Prostate gland (tissue), 2 donors: ENCODE data around the gene RPS15. TPM values are rescaled to one million over a fixed set of nuclear protein-coding genes. Genes with fewer than 3 reads are reported as not detected.

ENCODE experiments used
- DNase-seq: peaks from one replicate; pipeline ENCODE4 v3.0.0-alpha.2; 2019; ENCODE audit warnings: low spot score
- H3K27ac ChIP-seq, 2 donors: fragments of 200-600 bp; sonication (generic); 2 replicates each; pipeline ENCODE4 v1.5.1; 2017 to 2019
- H3K27me3 ChIP-seq: fragments of 200-600 bp; sonication (generic); replicated peaks from 2 replicates; pipeline ENCODE4 v1.5.1; 2019; ENCODE audit not compliant: insufficient read depth
- H3K36me3 ChIP-seq, 2 donors: fragments of 200-600 bp; sonication (generic); 1 replicate in 1 of 2; 2 replicates in 1 of 2; pipeline versions ENCODE4 v1.5.1 to v1.8.1; 2017 to 2019
- H3K4me1 ChIP-seq: fragments of 200-600 bp; sonication (generic); replicated peaks from 2 replicates; pipeline ENCODE4 v1.5.1; 2019
- H3K4me3 ChIP-seq, 2 donors: fragments of 200-600 bp; sonication (generic); 2 replicates each; pipeline ENCODE4 v1.5.1; 2017 to 2019
- H3K9me3 ChIP-seq: fragments of 200-600 bp; sonication (generic); 2 replicates; pipeline ENCODE4 v1.5.1; 2017
- POLR2A ChIP-seq: fragments of 450-650 bp; IDR thresholded peaks from one replicate; pipeline ENCODE4 v1.6.1; 2016; ENCODE audit warnings: antibody characterized with exemption, mild to moderate bottlenecking
- POLR2AphosphoS5 ChIP-seq: sonication (generic); formaldehyde crosslinking; IDR thresholded peaks from one replicate; pipeline ENCODE4 v1.6.1; 2017; ENCODE audit warnings: antibody characterized with exemption
- WGBS: methylation state at CpG from one replicate; pipeline ENCODE4 v1.1.5; 2018; 5-methylcytosine and 5-hydroxymethylcytosine counted together
- intact Hi-C: fragments of 100-400 bp; cut with DNase I; formaldehyde crosslinking; loops from one replicate; pipeline ENCODE4 v1.14.2; 2022
- total RNA-seq, 2 donors: library from RNA; depleted of rRNA; stranded (reverse); fragments of >200 nt; gene quantifications; one replicate each; pipeline ENCODE4 v1.1.0, GENCODE V29; 2016
- TF ChIP-seq, protein P1 (sequence below), 4 experiments: fragments of 200-600 bp in 2 of 4; fragments of 450-650 bp in 2 of 4; sonication (generic) in 2 of 4; IDR thresholded peaks; 1 replicate in 3 of 4; 2 replicates in 1 of 4; pipeline ENCODE4 v1.5.1; 2016 to 2019; ENCODE audit warnings: antibody characterized with exemption in 4 of 4, mild to moderate bottlenecking in 2 of 4, moderate library complexity in 2 of 4

Gene RPS15
- total RNA-seq, 2 donors from 2014 or later, result 3,102 to 5,853 TPM

DNA sequence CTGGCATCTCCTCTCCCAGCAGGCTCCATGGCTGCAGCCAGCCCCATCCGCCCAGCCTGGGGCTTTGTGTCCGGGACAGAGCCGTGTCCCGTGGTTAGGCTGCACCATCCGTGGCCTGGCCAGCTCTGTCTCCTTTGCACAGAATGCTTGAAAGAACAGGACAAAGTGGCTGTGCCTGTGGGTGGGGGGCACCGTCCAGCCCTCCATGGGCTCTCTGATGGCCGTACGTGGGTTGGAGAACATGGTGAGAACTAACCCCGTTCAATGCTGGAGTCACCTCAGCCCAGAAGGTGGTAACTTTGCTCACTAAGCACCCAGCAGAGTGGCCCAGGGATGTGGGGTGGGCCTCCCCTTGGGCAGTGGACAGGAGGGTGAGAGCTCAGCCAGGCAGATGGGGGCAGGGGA lies 2.8 kb downstream of the RPS15 start:
- TF ChIP-seq POLR2AphosphoS5 (no peak), POLR2A (no peak)
- TF ChIP-seq, protein P1, sequence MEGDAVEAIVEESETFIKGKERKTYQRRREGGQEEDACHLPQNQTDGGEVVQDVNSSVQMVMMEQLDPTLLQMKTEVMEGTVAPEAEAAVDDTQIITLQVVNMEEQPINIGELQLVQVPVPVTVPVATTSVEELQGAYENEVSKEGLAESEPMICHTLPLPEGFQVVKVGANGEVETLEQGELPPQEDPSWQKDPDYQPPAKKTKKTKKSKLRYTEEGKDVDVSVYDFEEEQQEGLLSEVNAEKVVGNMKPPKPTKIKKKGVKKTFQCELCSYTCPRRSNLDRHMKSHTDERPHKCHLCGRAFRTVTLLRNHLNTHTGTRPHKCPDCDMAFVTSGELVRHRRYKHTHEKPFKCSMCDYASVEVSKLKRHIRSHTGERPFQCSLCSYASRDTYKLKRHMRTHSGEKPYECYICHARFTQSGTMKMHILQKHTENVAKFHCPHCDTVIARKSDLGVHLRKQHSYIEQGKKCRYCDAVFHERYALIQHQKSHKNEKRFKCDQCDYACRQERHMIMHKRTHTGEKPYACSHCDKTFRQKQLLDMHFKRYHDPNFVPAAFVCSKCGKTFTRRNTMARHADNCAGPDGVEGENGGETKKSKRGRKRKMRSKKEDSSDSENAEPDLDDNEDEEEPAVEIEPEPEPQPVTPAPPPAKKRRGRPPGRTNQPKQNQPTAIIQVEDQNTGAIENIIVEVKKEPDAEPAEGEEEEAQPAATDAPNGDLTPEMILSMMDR (IDR thresholded peaks at IDR 0.05), result no peak
- WGBS, result 93% methylated on average over 9 of the region's 9 CpGs
- Histone ChIP-seq H3K4me3 (no peak overlapping the region), H3K36me3 (peaks cover 4 to 13% of the 10 kb centered on the region in 2 donors), H3K4me1 (peaks cover 19% of the 10 kb centered on the region), H3K9me3 (no peaks in the 10 kb centered on the region), H3K27me3 (peaks cover 3% of the 10 kb centered on the region), H3K27ac (no peak overlapping the region)
- intact Hi-C loops, result no loop called here
- no peak for DNase-seq

DNA sequence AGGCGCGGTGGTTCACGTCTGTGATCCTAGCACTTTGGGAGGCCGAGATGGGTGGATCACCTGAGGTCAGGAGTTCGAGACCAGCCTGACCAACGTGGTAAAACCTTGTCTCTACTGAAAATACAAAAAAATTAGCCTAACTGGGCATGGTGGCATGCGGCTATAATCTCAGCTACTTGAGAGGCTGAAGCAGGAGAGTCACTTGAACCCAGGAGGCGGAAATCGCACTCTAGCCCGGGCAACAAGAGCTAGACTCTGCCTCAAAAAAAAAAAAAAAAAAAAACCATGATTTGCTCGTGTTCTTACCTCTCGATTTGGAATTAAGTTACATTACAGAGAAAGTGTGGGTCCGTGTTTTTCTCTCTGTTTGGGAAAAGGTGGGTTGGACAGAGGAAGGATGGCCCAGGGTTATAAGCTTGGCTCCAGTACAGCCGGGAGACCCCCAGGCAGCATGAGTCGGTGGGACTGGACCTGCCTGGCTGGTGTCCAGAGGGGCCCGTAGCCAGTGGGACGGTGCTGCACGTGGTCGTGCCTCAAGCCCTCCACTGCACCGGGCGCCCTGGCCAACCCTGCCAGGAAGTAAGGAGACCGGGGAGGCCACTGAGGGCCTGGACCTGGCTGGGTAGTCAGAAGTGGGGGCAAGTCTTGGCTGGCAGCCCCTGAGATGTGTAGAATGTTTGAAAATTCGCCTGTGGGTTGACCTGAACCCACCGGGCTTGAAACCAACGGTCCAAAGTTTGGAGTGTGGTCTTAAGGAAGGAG lies 3.7 kb downstream of the RPS15 start:
- Histone ChIP-seq H3K27me3 (peaks cover 11% of the 10 kb centered on the region), H3K9me3 (no peaks in the 10 kb centered on the region), H3K4me3 (no peak overlapping the region), H3K27ac (no peak overlapping the region), H3K36me3 (peaks cover 4 to 13% of the 10 kb centered on the region in 2 donors), H3K4me1 (peaks cover 19% of the 10 kb centered on the region)
- DNase-seq, result no peak
- 80% methylated on average over 25 of the region's 25 CpGs for WGBS
- intact Hi-C loops, result no loop called here
- TF ChIP-seq POLR2A, result no peak
- TF ChIP-seq, protein P1 (IDR thresholded peaks at IDR 0.05), result no peak
- no peak for TF ChIP-seq POLR2AphosphoS5

DNA sequence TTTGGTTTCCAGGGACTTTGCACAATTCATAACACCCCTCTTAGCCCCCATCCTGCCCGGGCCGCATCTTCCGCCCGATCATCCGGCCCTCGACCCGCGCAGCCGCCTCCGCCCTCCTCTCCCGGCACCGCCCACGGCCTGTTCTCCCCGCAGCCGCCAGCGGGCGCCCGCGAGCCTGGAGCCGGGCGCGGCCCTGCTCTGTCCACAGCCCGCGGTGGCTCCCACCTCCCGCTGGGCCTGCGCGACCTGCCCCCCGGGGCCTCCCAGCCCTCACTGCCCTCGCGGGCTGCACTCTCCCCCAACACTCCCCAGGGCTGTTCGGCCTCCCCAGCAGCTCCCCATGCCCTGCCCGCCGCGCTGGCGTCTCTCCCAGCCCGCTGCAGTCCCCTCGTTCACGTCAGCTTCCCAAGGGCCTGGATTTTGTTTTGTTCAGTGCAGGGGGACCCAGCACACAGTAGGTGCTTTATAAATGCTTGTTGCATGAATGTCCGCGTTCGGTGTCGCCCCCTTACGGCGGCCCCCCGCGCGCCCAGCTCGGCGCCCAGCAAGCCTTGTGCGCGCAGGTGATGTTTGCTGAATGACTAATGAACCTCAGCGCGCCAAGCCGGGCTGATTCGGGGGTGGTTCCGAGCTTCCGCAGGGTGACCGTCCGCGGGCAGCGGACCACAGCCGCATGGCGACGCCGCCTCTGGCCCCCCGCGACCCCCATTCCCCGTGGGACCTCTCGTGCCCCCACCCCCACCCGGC lies 7.2 kb downstream of the RPS15 start:
- DNase-seq, result peak; percentile 37
- Histone ChIP-seq H3K4me3 (peak overlapping the region; percentile 6 to 33), H3K36me3 (peaks cover 4 to 8% of the 10 kb centered on the region in 2 donors), H3K27me3 (peaks cover 31% of the 10 kb centered on the region), H3K4me1 (peaks cover 6% of the 10 kb centered on the region), H3K9me3 (no peaks in the 10 kb centered on the region), H3K27ac (no peak overlapping the region)
- intact Hi-C loops, result no loop called here
- TF ChIP-seq POLR2A (no peak), POLR2AphosphoS5 (no peak)
- TF ChIP-seq, protein P1 (IDR thresholded peaks at IDR 0.05), result peak; percentile 63 to 90 (median 82)
- WGBS, result 2% methylated on average over 69 of the region's 70 CpGs

DNA sequence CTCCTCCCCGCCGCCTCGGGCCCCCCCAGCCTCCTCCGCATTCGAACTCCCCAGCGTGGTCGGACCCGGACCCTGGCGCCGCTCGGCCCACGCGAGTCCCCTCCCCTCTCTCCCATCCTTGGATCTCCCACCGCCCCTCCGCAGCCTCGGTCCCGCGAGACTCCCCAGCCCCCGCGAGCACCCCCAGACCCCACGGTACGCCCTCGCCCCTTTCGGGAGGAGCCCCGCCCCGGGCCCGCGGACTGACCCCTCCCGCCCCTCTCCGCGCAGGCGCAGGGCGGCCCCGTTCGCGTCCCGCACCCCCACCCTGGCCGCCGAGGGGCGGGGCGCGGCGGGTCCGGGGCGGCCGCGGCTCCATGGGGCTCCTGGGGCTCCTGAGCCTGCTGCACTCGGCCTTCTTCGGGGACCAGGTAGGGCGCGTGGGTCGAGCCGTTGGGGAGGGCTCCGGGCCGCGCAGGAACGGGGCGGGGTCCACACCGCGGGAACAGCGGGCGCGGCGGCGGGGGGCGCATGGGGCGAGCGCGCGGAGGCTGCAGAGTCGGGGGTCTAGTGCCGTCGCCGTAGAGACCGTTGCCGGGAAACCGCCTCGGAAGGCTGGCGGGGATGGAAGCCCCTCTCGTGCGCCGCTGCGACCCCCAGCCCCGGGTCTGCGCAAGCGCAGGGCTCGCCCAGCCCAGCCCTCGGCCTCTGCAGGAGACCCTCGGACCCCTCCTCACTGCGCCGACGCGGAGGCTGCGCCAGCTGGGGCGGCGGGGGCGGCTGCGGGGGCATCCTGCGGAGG lies 7.9 kb downstream of the RPS15 start:
- intact Hi-C loops, result no loop called here
- TF ChIP-seq, protein P1 (IDR thresholded peaks at IDR 0.05), result no peak
- TF ChIP-seq POLR2AphosphoS5 (no peak), POLR2A (no peak)
- H3K4me3 ChIP-seq, result peak overlapping the region; percentile 6 to 33

More for the DNA sequence above, 7.9 kb downstream of the RPS15 start:
- Histone ChIP-seq H3K9me3 (no peaks in the 10 kb centered on the region), H3K27ac (no peak overlapping the region), H3K36me3 (no peaks in the 10 kb centered on the region), H3K27me3 (peaks cover 37% of the 10 kb centered on the region), H3K4me1 (peaks cover 5% of the 10 kb centered on the region)
- no peak for DNase-seq
- WGBS, result 3% methylated on average over 77 of the region's 99 CpGs
